NCI-H774 (cell line): ENCODE measurements around the gene SLC12A5.
"Not testable (repeated sequence)": the region's sequence is repeated elsewhere in the genome, so short reads cannot be mapped to it uniquely, and the experiment has no call there.

ENCODE experiments used
- DNase-seq: peaks from one replicate; lab custom pipeline; 2025; lab: John Stamatoyannopoulos, UW

The SLC12A5 gene

GRCh38 chr20:46081074-46081473 is 52.1 kb downstream of the SLC12A5 start:
- no peak for DNase-seq

DNA sequence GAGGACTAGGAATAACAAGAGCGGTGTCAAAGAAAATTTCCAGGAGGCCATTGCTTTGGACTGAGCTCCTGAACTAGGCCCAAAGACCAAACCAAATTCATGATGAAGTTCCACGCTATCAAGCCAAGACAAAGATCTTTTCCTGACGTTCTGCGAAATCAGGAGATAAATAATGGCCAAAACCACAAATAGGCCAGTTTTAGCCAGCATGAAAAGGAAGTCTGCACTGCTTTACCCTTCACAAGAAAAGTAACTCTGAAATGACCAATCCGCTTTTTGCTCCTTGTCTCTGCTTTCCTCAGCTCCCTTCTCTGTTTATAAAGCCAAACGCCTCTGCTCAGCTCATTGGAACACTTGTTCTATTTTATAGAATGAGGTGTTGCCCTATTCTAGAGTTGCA is 54.1 kb downstream of the SLC12A5 start:
- DNase-seq = no peak

DNA sequence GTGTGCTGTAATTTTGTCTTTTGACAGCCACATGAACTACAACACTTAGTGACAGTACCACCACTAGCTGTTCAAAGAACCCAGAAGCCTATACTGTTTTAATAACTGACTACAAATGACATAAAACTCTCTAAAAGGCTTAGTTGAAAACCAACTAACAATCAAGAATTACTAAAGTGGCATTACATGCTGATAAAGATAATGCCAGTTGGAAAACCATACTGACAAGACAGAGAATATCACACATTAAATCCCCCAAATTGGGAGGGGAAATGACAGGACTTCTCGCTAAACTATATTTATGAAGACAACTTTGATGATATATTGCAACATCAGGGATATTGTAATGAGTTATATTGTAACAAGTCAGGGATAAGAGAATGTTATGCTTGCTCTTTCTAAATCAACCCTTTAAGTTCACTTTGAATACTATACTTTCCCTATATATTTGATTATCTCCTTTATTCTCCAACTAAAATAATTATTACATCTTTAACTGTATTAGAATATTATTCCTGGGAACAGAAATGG is 54.6 kb downstream of the SLC12A5 start:
- no peak for DNase-seq

DNA sequence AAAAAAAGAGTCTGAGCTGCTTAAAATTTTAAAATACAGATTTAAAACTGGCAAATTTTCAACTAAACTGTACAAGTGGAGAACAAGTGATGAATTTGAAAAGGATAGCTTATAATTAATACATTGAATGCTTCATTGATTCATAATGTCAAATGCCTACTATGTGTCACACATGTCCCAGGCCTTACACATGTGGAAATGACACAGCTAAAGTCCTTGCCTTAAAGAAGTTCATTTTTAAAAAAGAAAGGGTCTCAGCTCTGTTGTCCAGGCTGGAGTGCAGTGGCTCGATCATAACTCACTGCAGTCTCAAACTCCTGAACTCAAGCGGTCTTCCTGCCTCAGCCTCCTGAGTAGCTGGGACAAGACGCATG is 55.8 kb downstream of the SLC12A5 start:
- no peak for DNase-seq

DNA sequence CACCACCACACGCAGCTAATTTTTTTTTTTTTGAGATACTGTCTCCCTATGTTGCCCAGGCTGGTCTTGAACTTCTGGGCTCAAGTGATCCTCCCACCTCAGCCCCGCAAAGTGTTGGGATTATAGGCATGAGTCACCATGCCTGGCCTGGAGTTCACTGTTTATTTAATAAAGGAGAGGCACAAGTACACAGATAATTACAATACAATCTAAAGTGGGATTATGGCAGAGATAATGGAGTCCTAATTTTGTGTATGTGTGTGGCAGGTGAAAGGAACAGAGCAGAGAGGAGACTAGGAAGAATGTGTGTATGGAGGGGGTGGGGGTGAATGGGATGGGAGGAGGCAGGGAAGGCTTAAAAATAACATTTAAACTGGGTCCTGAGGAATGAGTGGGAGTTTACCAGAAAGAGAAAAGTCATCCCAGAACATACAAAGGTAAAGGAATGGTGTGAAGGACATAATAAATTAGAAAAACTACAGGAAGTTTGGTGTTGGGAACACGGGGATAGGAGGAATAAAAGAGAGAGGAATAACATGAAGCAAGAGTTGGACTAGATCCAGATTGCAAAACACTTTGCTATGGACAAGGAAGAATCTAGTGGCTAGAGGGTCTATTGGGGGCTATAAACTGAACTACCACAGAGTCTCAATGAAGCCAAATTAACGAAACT is 56.3 kb downstream of the SLC12A5 start:
- DNase-seq = peak; percentile 77

DNA sequence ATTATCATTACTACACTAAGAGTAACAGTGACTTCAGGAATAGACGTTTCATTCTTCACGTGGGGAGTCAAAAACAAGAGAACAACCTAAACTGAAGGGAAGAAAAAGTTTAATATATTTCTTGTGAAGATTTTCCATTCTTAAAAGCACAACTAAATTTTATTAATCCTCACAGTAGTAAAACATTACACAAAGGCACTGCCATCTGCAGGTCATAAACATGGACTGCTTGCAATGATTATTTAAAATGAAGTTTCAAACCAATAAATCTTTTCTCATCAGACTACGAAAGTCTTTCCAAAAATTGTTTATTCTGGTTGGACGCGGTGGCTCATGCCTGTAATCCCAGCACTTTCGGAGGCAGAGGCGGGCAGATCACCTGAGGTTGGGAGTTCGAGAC is 58.1 kb downstream of the SLC12A5 start:
- DNase-seq = no peak

DNA sequence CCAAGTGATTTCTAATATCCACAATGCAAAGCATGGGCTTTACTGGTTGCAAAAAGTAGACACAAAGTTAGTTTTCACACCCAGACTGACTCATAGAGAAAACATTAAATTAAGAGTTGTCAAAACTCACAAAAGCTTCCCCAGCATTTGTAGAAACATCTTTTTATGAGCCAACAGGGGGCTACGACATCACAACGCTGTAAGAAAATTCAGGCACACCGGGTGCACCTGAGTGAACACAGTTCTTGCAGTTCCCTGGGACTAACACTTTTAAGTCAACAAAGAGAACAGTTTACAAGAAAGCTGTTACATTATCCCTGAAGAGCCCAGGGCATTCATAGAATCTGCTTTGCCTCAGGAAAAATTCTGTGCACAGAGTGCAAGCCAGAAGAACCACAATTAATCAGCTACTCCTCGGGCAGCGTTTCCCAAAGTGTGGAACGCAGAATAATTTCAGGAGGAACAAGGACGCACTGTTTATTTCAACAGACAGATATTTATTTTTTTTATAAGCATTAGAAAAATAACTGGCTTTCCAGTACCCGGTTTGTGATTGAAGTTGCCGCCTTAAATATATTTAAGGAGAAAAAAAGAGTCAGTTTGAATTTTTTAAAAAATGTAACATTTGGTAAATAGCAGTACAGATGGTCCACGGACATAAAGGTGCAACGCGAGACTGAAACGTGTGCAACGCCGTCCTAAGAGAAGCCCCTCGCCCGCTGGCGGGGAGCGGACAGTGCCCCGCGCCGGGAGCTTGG is 59.6 kb downstream of the SLC12A5 start:
- DNase-seq = no peak

DNA sequence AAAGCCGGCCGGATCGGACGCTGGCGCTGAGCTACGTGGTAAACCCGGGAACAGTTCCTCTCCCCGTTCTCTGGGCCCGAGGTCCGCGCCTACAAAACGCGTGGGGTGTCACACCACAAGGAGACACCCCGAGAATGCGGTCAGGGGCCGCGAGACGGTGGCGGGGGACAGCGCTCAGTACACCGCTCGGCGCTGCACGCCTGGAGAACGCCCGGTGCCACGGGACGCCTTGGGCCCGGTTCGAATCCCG is 60.1 kb downstream of the SLC12A5 start:
- no peak for DNase-seq

GRCh38 chr20:46089417-46090388 is 60.7 kb downstream of the SLC12A5 start, which contains the start of gene NCOA5:
NCOA5 (minus strand) TSS chr20:46089962; CDS start chr20:46079424, 10,538 bp downstream.
- DNase-seq = peak; percentile 97

DNA sequence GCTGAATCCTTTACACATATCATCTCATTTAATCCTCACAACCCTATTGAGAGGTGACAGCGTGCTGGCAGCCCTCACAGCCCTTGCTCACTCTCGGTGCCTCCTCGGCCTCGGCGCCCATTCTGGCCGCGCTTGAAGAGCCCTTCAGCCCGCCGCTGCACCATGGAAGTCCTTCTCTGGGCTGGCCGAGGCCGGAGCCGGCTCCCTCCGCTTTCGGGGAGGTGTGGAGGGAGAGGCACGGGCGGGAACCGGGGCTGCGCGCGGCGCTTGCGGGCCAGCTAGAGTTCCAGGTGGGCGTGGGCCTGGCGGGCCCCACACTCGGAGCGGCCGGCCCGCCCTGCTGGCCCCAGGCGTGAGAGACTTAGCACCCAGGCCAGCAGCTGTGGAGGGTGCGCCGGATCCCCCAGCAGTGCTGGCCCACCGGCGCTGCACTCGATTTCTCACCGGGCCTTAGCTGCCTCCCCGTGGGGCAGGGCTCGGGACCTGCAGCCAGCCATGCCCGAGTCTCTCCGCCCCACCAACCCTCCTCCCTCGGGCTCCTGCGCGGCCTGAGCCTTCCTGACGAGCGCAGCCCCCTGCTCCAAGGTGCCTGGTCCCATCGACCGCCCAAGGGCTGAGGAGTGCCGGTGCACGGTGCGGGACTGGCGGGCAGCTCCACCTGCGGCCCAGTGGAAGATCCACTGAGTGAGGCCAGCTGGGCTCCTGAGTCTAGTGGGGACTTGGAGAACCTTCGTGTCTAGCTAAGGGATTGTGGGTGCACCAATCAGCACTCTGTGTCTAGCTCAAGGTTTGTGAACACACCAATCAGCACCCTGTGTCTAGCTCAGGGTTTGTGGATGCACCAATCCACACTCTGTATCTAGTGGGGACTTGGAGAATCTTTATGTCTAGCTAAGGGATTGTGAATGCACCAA is 62.9 kb downstream of the SLC12A5 start:
- not testable (repeated sequence) for DNase-seq

GRCh38 chr20:46093531-46093930 is 64.5 kb downstream of the SLC12A5 start:
- DNase-seq = no peak

DNA sequence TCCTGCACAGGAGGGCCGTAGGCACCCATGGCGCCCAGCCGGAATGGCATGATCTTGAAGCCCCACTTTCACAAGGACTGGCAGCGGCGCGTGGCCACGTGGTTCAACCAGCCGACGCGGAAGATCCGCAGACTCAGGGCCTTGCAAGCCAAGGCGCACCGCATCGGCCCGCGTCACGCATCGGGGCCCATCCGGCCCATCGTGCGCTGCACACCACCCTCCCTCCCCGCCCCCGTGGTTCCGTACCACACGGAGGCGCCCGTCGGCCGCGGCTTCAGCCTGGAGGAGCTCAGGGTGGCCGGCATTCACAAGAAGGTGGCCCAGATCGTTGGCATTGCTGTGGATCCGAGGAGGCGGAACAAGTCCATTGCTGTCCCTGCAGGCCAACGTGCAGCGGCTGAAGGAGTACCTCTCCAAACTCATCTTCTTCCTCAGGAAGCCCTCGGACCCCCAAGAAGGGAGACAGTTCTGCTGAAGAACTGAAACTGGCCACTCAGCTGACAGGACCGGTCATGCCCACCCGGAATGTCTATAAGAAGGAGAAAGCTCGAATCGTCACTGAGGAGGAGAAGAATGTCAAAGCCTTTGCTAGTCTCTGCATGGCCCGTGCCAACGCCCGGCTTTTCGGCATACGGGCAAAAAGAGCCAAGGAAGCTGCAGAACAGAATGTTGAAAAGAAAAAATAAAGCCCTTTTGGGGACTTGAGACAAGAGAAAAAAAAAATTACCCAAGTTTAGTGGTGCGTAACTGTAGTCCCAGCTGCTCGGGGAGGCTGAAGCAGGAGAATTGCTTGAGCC is 70.7 kb downstream of the SLC12A5 start:
- DNase-seq = no peak

DNA sequence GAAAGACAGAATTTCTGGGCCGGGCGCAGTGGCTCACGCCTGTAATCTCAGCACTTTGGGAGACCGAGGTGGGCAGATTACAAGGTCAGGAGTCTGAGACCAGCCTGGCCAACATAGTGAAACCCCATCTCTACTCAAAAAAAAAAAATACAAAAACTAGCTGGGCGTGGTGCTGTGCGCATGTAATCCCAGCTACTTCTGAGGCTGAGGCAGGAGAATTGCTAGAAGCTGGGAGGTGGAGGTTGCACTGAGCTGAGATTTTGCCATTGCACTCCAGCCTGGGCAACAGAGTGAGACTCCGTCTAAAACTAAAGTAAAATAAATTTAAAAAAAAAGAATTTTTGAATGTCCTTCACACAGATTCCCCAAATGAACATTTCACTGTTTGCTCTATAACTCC is 71.4 kb downstream of the SLC12A5 start:
- DNase-seq = not testable (repeated sequence)

DNA sequence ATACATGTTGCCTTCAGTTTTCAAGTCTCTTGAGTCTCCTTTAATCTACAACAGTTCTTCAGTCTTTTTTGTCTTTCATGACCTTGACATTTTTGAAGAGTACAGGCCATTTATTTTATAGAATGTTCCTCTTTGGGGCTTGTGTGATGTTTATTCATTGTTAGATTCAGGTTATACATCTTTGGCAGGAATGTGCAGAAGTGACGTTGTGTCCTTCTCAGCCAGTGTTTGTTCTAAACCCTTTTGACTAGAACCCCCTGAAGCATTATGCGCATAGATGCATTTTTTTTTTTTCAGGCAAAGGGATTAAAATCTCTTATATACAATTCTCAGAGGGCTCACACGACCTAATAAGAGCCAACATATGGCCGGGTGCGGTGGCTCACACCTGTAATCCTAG is 72.0 kb downstream of the SLC12A5 start:
- no peak for DNase-seq

DNA sequence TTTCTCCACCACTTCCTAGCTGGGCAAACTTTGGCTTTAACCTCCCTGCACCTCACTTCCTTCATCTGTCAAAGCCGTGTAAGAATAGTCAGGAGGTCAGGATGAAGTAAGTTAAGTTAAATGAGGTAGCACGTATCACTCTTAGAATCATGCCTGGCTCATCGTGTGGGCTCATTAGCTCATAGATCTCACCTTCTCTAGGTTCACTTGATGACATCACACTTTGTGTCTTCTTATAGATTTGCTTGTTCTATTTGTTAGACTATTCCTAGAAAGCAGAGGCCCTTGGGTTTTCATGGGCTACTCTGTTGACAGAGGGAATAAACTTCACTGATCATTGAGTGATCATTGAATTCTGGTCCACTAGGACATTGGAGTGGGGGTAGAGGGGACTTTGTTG is 72.9 kb downstream of the SLC12A5 start:
- no peak for DNase-seq

DNA sequence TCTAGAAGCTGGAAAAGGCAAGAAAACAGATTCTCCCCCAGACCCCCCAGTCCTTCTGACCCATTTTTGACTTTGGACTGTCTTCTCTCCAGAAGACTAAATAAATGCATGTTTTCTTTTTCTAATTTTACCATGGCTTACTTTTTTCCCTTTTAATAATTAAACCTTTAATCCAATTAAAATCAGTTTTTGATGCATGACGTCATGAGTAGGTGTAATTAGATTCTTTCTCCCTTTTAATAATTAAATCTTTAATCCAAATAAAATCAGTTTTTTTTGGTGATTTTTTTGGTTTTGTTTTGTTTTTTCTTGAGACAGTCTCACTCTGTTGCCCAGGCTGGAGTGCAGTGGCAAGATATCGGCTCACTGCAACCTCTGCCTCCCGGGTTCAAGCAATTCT is 73.9 kb downstream of the SLC12A5 start:
- no peak for DNase-seq

DNA sequence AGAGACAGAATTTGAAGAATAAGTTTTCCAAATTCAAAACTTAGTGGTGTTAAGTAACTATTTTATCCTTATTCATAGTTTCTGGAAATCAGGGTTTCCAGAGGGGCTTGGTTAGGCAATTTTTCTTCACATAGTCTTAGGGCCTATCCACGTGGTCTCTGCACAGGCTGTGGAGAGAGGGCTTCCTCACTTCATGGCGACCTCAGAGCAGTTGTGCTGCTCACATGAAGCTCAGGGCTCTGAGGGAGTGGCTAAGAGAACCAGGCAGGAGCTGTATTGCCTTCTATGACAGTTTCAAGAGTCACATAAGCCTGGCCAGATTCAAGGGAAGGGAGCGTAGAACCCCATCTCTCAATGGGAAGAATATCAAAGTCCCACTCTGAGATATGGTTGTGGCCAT is 75.2 kb downstream of the SLC12A5 start:
- DNase-seq = no peak

DNA sequence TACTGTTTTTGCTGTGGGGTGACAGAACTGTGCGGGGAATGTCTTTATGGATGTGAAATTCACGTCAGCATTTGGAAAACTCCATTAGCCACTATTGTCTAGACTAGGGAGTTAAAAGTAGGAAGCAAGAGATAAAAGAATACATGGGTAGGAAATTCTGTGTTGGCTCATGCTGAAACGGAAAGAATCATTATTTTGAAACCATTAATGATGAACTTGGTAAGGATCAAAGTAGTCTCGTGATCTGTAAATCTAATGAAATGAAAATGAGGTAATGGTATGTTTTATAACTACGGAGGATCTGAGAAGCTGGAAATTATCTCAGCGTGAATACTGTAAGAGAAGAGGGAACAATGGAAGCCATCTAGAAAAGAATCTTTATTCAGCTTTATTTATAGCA is 78.0 kb downstream of the SLC12A5 start:
- no peak for DNase-seq

DNA sequence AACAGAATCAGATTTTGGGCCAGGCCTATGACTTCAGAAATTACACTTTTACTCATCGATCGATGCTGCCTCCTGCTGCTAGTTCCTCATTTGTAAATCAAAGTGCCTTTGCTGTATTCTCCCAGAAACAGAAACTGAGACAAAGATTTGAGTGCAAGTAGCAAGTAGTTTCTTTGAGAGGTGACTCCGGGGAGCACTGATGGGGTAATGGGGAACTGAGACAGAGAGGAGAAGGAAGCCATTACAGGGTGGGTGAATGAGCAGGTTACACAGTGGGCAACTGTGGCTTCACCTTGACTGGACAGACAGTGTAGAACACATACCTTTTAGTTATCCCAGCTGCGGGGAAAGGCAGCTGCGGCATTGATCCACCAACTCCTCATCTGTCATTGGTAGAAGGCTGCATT is 79.4 kb downstream of the SLC12A5 start:
- DNase-seq = no peak

DNA sequence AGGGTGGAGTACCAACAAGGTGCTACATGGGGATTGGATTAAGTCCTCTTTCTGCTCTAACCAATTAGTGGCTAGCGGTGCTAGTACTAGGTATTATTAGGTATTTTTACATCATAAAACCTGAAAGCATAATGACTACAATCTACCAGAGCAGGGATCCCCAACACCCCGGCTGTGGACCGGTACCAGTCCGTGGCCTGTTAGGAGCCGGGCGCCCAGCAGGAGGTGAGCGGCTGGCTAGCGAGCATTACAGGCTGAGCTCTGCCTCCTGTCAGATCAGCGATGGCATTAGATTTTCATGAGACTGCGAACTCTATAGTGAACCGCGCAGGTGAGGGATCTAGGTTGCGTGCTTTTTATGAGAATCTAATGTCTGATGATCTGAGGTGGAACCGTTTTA is 80.0 kb downstream of the SLC12A5 start:
- DNase-seq = no peak
